HCT116 (cell line): ENCODE data around the gene ANAPC2.

Experiments used
- CEBPB ChIP-seq: IDR thresholded peaks from 2 replicates; pipeline ENCODE4 v1.6.1; 2012; ENCODE audit warnings: low read depth
- POLR2A ChIP-seq: IDR thresholded peaks from 2 replicates; pipeline ENCODE4 v1.7.0; 2011; ENCODE audit warnings: borderline replicate concordance; ENCODE audit not compliant: insufficient read depth, insufficient read length; ENCODE audit errors: extremely low read depth
- POLR2AphosphoS5 ChIP-seq: IDR thresholded peaks from 2 replicates; pipeline ENCODE4 v1.6.1; 2011; ENCODE audit warnings: mild to moderate bottlenecking, low read depth, low read length, moderate library complexity
- SP1 ChIP-seq: IDR thresholded peaks from 2 replicates; pipeline ENCODE4 v1.6.1; 2012; ENCODE audit warnings: low read depth
- TF ChIP-seq, protein P1 (sequence below), 3 experiments: fragments of 200-600 bp in 1 of 3; sonication (generic) in 1 of 3; IDR thresholded peaks in 2 of 3; conservative IDR thresholded peaks in 1 of 3; 2 replicates each; pipeline ENCODE4 v1.5.1; 2012 to 2017; ENCODE audit warnings: low read depth in 2 of 3, low read length in 2 of 3, antibody characterized with exemption in 1 of 3, borderline replicate concordance in 1 of 3, control low read depth in 1 of 3, mild to moderate bottlenecking in 1 of 3, mixed read lengths in 1 of 3, mixed run types in 1 of 3, moderate library complexity in 1 of 3; ENCODE audit not compliant: insufficient read depth in 1 of 3
- TF ChIP-seq, protein P2 (sequence below): IDR thresholded peaks from 2 replicates; pipeline ENCODE4 v1.6.1; 2012

- TF ChIP-seq, protein P1, sequence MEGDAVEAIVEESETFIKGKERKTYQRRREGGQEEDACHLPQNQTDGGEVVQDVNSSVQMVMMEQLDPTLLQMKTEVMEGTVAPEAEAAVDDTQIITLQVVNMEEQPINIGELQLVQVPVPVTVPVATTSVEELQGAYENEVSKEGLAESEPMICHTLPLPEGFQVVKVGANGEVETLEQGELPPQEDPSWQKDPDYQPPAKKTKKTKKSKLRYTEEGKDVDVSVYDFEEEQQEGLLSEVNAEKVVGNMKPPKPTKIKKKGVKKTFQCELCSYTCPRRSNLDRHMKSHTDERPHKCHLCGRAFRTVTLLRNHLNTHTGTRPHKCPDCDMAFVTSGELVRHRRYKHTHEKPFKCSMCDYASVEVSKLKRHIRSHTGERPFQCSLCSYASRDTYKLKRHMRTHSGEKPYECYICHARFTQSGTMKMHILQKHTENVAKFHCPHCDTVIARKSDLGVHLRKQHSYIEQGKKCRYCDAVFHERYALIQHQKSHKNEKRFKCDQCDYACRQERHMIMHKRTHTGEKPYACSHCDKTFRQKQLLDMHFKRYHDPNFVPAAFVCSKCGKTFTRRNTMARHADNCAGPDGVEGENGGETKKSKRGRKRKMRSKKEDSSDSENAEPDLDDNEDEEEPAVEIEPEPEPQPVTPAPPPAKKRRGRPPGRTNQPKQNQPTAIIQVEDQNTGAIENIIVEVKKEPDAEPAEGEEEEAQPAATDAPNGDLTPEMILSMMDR (IDR thresholded peaks at IDR 0.05 in 2 of 3, conservative IDR thresholded peaks at IDR 0.05 in 1 of 3; ENCODE audit: borderline replicate concordance in 1 of 3, insufficient read depth in 1 of 3, low read depth in 2 of 3, low read length in 2 of 3) = no peak
- TF ChIP-seq, protein P2, sequence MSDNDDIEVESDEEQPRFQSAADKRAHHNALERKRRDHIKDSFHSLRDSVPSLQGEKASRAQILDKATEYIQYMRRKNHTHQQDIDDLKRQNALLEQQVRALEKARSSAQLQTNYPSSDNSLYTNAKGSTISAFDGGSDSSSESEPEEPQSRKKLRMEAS = no peak
- no peak for TF ChIP-seq POLR2A
- TF ChIP-seq POLR2AphosphoS5 = no peak
- TF ChIP-seq SP1 = no peak
- no peak for TF ChIP-seq CEBPB
Observed at GRCh38 chr9:137194909-137195308, 6.5 kb upstream of the ANAPC2 start.
